ENCODE measurements around the gene MAP4K3.

- no peak for TF ChIP-seq CTCF (IDR thresholded peaks at IDR 0.05)
- TF ChIP-seq POLR2AphosphoS5 (IDR thresholded peaks at IDR 0.05; ENCODE audit: low read depth, low read length), result no peak
Measured at GRCh38 chr2:39234754-39235153, 202.3 kb downstream of the MAP4K3 start.

Measured in Panc1 (cell line).